Ovary (tissue), 3 donors: ENCODE measurements around the gene CAMK2N1.

Experiments used
- POLR2A ChIP-seq: fragments of 450-650 bp; IDR thresholded peaks from one replicate; pipeline ENCODE4 v1.6.1; 2017; ENCODE audit warnings: antibody characterized with exemption, mild to moderate bottlenecking, moderate library complexity
- TF ChIP-seq, protein P1 (sequence below), 3 donors: fragments of 450-650 bp in 2 of 3; fragments of 200-600 bp in 1 of 3; IDR thresholded peaks; one replicate each; pipeline versions ENCODE4 v1.5.1 to v1.8.0; 2016 to 2022; ENCODE audit warnings: antibody characterized with exemption in 3 of 3, mild to moderate bottlenecking in 1 of 3
- donor health status: DM: no; HTN: no; CAD: no.

- no peak for TF ChIP-seq POLR2A
- TF ChIP-seq, protein P1, sequence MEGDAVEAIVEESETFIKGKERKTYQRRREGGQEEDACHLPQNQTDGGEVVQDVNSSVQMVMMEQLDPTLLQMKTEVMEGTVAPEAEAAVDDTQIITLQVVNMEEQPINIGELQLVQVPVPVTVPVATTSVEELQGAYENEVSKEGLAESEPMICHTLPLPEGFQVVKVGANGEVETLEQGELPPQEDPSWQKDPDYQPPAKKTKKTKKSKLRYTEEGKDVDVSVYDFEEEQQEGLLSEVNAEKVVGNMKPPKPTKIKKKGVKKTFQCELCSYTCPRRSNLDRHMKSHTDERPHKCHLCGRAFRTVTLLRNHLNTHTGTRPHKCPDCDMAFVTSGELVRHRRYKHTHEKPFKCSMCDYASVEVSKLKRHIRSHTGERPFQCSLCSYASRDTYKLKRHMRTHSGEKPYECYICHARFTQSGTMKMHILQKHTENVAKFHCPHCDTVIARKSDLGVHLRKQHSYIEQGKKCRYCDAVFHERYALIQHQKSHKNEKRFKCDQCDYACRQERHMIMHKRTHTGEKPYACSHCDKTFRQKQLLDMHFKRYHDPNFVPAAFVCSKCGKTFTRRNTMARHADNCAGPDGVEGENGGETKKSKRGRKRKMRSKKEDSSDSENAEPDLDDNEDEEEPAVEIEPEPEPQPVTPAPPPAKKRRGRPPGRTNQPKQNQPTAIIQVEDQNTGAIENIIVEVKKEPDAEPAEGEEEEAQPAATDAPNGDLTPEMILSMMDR (IDR thresholded peaks at IDR 0.05) = no peak
Measured at GRCh38 chr1:20443703-20444586, 42.1 kb downstream of the CAMK2N1 start.
